HG02588 (cell line): ENCODE results near the gene SEMA3B.
A peak's percentile ranks its signal among the peaks of the same experiment; 100 is the strongest.
"Not testable (repeated sequence)": the region's sequence is repeated elsewhere in the genome, so short reads cannot be mapped to it uniquely, and the experiment has no call there.

Experiments used
- ATAC-seq: cut with Tn5 transposase; IDR thresholded peaks from one replicate; pipeline ENCODE4 v1.9.1; 2021; ENCODE audit warnings: mild to moderate bottlenecking, moderate library complexity; ENCODE audit not compliant: unreplicated experiment

The SEMA3B gene

GRCh38 chr3:50268703-50269451, at the start of gene SEMA3B:
SEMA3B (plus strand) TSS chr3:50269147; CDS start chr3:50269241, 94 bp downstream.
- no peak for ATAC-seq

- no peak for ATAC-seq
Observed at GRCh38 chr3:50219285-50219684, 49.7 kb upstream of the SEMA3B start.

GRCh38 chr3:50220109-50220508, 48.8 kb upstream of the SEMA3B start:
- no peak for ATAC-seq

- ATAC-seq: no peak
Observed at GRCh38 chr3:50221051-50221410, 47.9 kb upstream of the SEMA3B start.

GRCh38 chr3:50221411-50222168, 47.4 kb upstream of the SEMA3B start:
- no peak for ATAC-seq

- ATAC-seq: no peak
Observed at GRCh38 chr3:50222169-50222528, 46.8 kb upstream of the SEMA3B start.

- no peak for ATAC-seq
Observed at GRCh38 chr3:50224639-50225038, 44.3 kb upstream of the SEMA3B start.

GRCh38 chr3:50226888-50227389, 42.0 kb upstream of the SEMA3B start:
- peak; percentile 8 for ATAC-seq

GRCh38 chr3:50227390-50228183, 41.4 kb upstream of the SEMA3B start:
- ATAC-seq: peak; percentile 84

- not testable (repeated sequence) for ATAC-seq
Observed at GRCh38 chr3:50228184-50228763, 40.7 kb upstream of the SEMA3B start.

- no peak for ATAC-seq
Observed at GRCh38 chr3:50229490-50229889, 39.5 kb upstream of the SEMA3B start.

- no peak for ATAC-seq
Observed at GRCh38 chr3:50230104-50230793, 38.7 kb upstream of the SEMA3B start.

- ATAC-seq: no peak
Observed at GRCh38 chr3:50230794-50231125, 38.2 kb upstream of the SEMA3B start.

GRCh38 chr3:50231581-50231980, 37.4 kb upstream of the SEMA3B start:
- no peak for ATAC-seq

- ATAC-seq: no peak
Observed at GRCh38 chr3:50232303-50232702, 36.6 kb upstream of the SEMA3B start.

- no peak for ATAC-seq
Observed at GRCh38 chr3:50233176-50233575, 35.8 kb upstream of the SEMA3B start.

GRCh38 chr3:50235716-50236483, 33.0 kb upstream of the SEMA3B start, which contains the start of gene GNAI2:
GNAI2 (plus strand) TSS chr3:50236204; CDS start chr3:50236336, 132 bp downstream.
- peak; percentile 89 for ATAC-seq

GRCh38 chr3:50236484-50237132, 32.3 kb upstream of the SEMA3B start:
- no peak for ATAC-seq

- ATAC-seq: no peak
Observed at GRCh38 chr3:50237133-50237651, 31.8 kb upstream of the SEMA3B start.
